SKM-1 treated with dmso at 0.1 percent for 144 hours (cell line): Measurements from ENCODE around the gene EXOC6.
"Not testable (repeated sequence)": the region's sequence is repeated elsewhere in the genome, so short reads cannot be mapped to it uniquely, and the experiment has no call there.

Experiments used
- DNase-seq: peaks from one replicate; lab custom pipeline; 2025; ENCODE audit not compliant: unreplicated experiment; lab: John Stamatoyannopoulos, UW

EXOC6 gene

GRCh38 chr10:93075369-93076221 lies 227.3 kb downstream of the EXOC6 start:
- DNase-seq: no peak

GRCh38 chr10:93076871-93077270 lies 228.6 kb downstream of the EXOC6 start:
- no peak for DNase-seq

DNA sequence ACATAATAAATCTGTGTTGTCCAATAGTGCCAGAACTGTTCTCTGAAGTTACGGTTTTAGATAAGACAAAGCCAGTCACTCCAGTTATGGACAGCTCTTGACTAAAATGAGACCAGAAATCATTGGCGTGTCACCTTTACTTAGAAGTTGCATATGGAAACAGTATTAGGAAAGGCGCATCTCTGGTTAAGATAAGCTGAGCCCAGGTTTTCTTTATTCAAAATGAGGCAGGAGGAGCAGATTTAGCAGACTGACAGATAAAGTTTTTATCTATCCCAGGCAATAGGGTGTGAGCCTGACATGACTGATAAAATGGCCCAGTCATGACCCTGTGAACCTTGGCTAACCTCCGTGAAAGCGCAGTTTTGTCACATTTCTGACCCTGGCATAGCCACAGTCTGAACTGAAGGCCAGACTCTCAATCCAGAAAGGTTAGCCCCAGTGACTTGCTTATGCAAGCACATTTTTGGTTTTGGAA lies 229.6 kb downstream of the EXOC6 start:
- DNase-seq: no peak

DNA sequence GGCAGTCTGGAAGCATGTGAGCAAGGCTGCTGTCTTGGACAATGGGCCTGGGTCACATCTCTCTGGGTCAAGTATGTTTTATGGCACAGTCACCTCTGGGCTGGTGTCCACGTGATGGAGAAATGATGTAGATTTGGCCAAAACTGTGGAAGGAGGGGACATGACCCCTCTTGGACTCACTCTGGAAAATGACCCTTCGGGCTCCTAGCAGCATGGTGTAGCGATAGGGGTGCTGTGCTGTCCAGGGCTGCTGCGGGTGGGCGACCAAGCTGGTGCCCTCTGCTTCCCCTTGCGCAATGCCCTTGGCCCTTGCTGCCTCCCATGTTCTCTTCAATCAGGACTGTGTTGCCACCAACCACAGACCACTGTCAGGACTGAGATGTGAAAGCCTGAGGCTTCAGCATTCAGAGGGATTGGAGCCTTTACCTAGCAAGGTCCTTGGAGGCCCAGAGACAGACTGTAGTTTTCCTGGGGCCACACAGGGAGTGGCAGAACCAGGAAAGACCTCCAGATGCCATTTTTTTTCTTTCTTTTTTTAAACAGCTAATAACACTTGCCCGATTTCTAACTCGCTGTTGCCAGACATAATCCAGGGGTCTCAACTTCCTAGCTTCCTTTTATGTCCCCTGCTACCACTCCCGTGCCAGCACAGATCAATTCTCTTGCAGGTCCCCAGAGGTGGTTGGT lies 231.5 kb downstream of the EXOC6 start:
- DNase-seq: no peak

DNA sequence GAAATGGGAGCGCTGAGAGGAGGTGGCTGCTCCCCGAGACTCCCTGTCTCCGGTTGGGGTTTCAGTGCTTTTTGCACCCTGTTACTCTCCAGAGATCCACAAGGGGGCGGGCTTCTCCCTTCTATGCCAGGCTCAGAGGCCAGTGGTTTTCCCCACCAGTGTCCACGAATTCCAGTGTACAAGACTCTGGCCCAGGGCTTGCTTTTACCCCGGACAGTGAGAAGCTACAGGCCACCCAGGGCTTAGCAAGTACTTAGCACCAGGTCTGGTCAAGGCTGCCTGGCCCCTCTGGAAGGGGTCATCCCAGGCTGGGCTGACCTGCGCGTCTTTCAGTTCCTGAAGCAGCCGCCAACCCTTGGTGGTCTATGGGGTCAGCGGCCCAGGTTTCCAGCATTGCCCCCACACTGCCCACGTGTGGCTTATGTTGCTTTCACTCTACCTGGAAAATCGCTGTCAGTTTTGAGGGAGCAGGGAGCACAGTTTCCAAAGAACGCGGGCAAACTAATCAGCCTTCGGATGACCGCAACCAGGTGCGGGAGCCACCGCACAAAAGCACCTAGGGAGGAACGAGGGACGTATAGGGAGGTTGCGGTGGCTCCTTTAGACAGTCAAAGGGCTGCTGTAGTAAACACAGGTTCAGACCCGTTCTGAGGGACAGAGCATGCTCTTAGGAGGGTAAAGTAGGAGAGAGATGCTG lies 232.2 kb downstream of the EXOC6 start:
- DNase-seq: peak; percentile 36

DNA sequence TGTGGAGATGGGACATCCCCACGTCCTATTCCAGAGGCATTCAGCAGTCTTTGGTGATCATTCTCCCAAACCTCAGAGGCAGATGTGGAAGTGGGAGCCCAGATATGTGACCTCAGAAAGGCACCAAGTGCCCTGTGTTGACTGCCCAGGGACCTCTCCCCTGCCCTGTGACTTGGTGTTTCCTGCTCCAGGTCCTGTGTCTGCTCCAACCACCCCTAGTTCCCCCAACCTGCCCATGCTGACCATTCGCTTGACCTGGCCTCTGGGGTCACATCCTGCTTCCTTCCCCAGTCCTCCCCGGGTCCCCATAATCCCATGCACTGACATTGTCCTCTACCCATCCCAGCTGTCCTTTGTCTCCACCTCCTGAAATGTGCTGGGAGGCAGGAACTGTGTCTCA lies 233.0 kb downstream of the EXOC6 start:
- DNase-seq: no peak

GRCh38 chr10:93081834-93082233 lies 233.5 kb downstream of the EXOC6 start:
- DNase-seq: no peak

GRCh38 chr10:93083743-93084539 lies 235.6 kb downstream of the EXOC6 start:
- DNase-seq: no peak

- no peak for DNase-seq
Measured at GRCh38 chr10:93085272-93085859, 237.0 kb downstream of the EXOC6 start.

GRCh38 chr10:93086289-93086688 lies 238.0 kb downstream of the EXOC6 start:
- no peak for DNase-seq

GRCh38 chr10:93087846-93088245 lies 239.5 kb downstream of the EXOC6 start:
- DNase-seq: no peak

DNA sequence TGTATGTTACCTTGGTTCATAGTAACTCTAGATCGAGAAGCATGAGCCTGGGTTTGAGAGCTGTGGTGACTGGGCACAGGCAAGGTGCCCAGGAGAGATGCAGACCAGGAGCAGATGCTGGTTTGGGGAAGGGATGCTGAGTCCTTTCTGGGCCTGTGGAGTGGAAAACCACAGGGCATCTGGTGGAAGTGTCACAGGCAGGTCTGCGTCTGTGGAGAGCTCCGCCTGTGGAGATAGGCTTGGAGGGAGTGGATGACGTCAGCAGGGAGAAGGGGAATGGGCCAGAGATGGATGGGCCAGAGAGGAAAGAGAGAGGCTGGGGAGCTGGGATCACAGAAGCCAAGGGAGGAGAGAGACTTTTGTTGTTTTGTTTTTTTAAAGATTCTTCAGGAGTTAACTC lies 240.1 kb downstream of the EXOC6 start:
- no peak for DNase-seq

DNA sequence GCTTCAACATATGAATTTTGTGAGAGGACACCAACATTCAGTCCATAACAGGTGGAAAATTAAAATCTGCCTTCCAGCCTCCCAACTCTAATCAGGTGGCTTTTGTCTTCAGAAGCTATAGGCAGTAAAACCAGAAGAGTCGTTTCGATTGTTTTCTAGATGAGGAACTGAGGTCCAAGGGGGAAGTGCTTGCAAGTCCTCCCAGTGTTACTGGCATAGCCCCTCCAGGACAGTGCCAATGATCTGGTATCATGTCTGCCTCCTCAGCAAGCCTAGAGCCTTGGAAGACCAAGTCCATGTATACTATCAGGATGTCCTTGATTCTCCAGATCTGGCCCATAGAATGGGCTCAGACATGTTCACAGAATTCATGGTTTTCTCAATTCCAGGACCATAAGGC lies 242.3 kb downstream of the EXOC6 start:
- no peak for DNase-seq

DNA sequence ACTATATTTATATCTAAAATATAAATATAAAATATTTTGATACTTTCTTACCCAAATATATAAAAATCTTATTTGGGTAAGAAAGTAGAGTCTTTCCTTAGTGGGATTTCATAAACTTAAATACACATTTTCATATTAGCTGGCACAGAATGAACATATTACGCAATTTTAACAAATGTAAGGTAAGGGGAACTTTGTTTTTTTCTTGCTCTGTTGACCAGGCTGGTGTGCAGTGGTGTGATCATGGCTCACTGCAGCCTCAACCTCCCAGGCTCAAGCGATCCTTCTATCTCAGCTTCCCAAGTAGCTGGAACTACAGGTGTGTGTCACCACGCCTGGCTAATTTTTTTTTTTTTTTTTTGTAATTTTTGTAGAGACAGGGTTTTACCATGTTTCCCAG lies 243.6 kb downstream of the EXOC6 start:
- peak; percentile 25 for DNase-seq

DNA sequence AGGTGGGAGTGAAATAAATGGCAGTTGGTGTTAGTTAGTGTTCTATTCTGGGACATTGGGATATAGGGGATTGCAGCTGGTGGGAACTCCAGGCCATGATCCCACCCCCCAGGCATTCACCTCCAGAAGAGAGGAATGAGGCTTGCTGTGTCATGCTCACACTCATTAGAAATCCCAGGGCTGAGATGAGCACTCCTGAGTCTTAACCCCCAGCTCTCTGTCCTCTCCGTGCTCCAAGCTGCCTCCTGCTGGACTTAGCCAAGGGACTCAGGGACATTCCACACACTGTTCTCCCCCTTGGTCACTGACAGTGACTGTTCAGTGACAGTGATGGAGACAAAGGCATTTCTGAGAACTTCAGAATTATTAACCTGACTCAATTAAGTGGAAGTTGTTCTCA lies 246.9 kb downstream of the EXOC6 start:
- no peak for DNase-seq

DNA sequence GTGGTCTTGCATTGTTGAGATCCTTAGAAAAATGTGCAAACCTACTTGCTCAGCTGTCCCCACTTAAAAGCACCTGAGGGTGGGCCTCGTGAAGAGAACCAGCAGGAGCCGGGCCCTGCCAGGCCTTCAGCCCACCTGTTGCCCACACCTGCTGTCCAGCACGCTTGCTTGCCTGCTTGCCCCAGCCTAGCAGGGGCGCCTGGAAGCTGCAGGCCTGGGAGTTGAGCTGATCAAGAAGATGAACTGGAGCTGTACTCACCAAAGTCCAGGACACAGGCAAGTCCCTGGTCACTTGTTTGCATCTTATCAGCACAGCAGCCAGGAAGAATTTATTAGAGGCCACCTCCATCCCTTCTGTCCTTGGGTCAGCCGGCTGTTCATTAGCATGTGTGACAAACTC lies 248.6 kb downstream of the EXOC6 start:
- no peak for DNase-seq

DNA sequence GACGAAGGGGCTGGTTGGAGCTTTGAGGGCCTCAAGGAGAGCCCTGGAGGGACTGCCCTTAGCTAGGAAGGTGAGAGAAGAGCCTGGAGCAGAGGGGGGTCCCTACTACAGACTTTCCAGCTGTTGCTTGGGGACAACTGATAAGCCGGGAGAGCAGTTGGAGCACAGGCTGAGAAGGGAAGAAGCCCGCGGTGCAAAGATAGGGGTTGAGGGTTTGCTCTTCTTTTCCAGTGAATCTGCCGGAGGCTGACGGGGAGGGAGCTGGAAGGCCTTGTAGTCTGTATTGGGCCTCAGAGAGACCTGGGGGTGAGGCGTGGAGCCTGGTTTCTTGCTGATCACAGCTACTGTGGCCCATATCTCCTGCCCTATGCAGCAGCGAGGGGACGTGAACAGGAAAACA lies 249.1 kb downstream of the EXOC6 start:
- no peak for DNase-seq

- no peak for DNase-seq
Measured at GRCh38 chr10:93098816-93099215, 250.5 kb downstream of the EXOC6 start.

- DNase-seq: no peak
Measured at GRCh38 chr10:93099670-93100069, 251.3 kb downstream of the EXOC6 start.

DNA sequence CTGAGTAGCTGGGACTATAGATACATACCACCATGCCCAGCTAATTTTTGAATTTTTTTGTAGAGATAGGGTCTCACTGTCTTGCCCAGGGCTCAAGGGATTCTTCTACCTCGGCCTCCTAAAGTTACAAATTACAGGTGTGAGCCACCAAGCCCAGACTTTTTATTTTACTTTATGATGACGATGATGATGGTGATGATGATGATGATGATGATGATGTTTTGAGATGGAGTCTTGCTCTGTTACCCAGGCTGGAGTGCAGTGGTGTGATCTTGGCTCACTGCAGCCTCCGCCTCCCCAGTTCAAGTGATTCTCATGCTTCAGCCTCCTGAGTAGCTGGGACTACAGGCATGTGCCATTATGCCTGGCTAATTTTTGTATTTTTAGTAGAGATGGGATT lies 252.8 kb downstream of the EXOC6 start:
- DNase-seq: not testable (repeated sequence)

DNA sequence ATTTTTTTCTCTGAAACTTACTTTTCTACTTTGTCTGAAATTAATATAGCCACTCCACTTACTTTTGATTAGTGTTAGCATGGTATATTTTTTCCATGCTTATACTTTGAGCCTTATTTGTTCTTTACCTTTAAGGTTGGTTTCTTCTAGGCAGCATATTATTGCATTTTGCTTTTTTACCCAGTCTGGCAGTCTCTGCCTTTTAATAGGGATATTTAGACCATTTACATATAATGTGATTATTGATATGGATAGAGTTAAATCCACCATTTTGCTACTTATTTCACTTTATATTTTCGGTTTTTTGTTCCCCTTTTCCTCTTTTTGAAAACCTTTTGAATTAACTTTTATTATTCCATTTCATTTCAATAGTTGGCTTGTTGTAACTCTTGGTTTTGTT lies 255.6 kb downstream of the EXOC6 start:
- DNase-seq: no peak
